HL-60 (cell line): ENCODE data around the gene DNAJC18.
"Not testable (repeated sequence)": the region's sequence is repeated elsewhere in the genome, so short reads cannot be mapped to it uniquely, and the experiment has no call there.

ENCODE experiments used
- DNase-seq, 2 experiments: peaks; one replicate each; pipeline ENCODE4 v3.0.0-alpha.2; 2010 to 2020; ENCODE audit warnings: low read depth in 1 of 2, low spot score in 1 of 2
- H3K27ac ChIP-seq: fragments of 250-450 bp; sonication (Bioruptor Pico); replicated peaks from 2 replicates; pipeline ENCODE4 v1.5.1; 2020; ENCODE audit warnings: mild to moderate bottlenecking, moderate library complexity
- H3K27me3 ChIP-seq: fragments of 250-450 bp; sonication (Bioruptor Pico); 2 replicates; pipeline ENCODE4 v1.5.1; 2021; ENCODE audit warnings: mild to moderate bottlenecking, moderate library complexity; ENCODE audit not compliant: insufficient read depth, poor library complexity, severe bottlenecking
- H3K4me3 ChIP-seq: replicated peaks from 2 replicates; pipeline ENCODE4 v1.5.1; 2011; ENCODE audit warnings: mild to moderate bottlenecking, control low read depth, low read length; ENCODE audit not compliant: insufficient read depth
- GABPA ChIP-seq: IDR thresholded peaks from 2 replicates; pipeline ENCODE4 v1.6.1; 2012; ENCODE audit warnings: low read depth
- POLR2AphosphoS5 ChIP-seq: IDR thresholded peaks from 2 replicates; pipeline ENCODE4 v1.6.1; 2012; ENCODE audit warnings: low read depth
- SPI1 ChIP-seq: IDR thresholded peaks from 2 replicates; pipeline ENCODE4 v1.6.1; 2012; ENCODE audit warnings: low read depth, mild to moderate bottlenecking, borderline replicate concordance
- TF ChIP-seq, protein P1 (sequence below): IDR thresholded peaks from 2 replicates; pipeline ENCODE4 v1.6.1; 2012; ENCODE audit warnings: low read depth; ENCODE audit not compliant: insufficient replicate concordance
- TF ChIP-seq, protein P2 (sequence below): IDR thresholded peaks from one replicate; pipeline ENCODE4 v1.5.1; 2011; ENCODE audit warnings: low read length, control low read depth, inconsistent platforms; ENCODE audit not compliant: insufficient read depth

Gene DNAJC18

DNA sequence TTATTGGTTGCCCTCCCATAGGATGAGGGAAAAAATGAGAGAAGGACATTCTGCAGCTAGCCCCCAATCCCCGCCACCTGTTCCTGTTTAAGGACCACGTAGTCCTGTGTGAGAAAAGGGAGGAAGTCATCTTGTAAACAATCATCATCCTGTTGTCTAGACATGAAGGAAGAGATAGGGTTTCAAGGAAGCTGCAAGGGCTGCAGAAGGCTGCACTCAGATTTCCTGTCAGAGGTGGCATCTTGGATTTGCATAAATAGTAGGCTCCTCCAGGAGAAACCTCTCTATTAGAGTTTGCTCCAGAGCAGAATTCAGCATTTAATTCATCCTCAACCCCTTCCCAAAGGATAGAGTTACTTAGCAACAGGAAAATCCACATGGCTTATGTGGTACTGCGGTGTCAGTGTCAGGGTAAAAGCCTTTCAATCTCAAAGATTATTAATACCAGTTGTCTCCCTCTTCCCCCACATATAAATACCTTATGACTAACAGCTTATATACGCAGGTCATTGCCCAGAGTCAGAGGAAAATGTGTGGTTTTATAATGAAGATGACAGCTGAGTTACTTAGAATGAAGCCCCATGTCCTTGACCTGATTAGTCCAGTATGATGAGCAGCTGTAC, 4.6 kb upstream of the DNAJC18 start:
- DNase-seq: no peak
- TF ChIP-seq GABPA (no peak), SPI1 (no peak), POLR2AphosphoS5 (no peak)
- TF ChIP-seq, protein P1, sequence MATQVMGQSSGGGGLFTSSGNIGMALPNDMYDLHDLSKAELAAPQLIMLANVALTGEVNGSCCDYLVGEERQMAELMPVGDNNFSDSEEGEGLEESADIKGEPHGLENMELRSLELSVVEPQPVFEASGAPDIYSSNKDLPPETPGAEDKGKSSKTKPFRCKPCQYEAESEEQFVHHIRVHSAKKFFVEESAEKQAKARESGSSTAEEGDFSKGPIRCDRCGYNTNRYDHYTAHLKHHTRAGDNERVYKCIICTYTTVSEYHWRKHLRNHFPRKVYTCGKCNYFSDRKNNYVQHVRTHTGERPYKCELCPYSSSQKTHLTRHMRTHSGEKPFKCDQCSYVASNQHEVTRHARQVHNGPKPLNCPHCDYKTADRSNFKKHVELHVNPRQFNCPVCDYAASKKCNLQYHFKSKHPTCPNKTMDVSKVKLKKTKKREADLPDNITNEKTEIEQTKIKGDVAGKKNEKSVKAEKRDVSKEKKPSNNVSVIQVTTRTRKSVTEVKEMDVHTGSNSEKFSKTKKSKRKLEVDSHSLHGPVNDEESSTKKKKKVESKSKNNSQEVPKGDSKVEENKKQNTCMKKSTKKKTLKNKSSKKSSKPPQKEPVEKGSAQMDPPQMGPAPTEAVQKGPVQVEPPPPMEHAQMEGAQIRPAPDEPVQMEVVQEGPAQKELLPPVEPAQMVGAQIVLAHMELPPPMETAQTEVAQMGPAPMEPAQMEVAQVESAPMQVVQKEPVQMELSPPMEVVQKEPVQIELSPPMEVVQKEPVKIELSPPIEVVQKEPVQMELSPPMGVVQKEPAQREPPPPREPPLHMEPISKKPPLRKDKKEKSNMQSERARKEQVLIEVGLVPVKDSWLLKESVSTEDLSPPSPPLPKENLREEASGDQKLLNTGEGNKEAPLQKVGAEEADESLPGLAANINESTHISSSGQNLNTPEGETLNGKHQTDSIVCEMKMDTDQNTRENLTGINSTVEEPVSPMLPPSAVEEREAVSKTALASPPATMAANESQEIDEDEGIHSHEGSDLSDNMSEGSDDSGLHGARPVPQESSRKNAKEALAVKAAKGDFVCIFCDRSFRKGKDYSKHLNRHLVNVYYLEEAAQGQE: no peak
- TF ChIP-seq, protein P2, sequence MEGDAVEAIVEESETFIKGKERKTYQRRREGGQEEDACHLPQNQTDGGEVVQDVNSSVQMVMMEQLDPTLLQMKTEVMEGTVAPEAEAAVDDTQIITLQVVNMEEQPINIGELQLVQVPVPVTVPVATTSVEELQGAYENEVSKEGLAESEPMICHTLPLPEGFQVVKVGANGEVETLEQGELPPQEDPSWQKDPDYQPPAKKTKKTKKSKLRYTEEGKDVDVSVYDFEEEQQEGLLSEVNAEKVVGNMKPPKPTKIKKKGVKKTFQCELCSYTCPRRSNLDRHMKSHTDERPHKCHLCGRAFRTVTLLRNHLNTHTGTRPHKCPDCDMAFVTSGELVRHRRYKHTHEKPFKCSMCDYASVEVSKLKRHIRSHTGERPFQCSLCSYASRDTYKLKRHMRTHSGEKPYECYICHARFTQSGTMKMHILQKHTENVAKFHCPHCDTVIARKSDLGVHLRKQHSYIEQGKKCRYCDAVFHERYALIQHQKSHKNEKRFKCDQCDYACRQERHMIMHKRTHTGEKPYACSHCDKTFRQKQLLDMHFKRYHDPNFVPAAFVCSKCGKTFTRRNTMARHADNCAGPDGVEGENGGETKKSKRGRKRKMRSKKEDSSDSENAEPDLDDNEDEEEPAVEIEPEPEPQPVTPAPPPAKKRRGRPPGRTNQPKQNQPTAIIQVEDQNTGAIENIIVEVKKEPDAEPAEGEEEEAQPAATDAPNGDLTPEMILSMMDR: no peak
- no peaks in the 10 kb centered on the region for H3K27me3 ChIP-seq

DNA sequence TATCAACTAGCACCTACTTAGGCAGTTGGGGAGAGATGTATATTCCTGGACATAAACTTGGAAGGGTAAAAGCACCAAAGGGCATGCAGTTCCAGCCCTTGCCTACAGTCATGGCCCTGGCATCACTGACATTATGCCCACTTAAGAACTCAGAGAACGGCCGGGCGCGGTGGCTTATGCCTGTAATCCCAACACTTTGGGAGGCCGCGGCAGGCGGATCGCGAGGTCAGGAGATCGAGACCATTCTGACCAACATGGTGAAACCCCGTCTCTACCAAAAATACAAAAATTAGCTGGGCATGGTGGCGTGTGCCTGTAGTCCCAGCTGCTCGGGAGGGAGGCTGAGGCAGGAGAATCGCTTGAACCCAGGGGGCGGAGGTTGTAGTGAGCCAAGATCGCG, 1.1 kb upstream of the DNAJC18 start:
- not testable (repeated sequence) for H3K27ac ChIP-seq, H3K4me3 ChIP-seq, DNase-seq, H3K27me3 ChIP-seq

More for the DNA sequence above, 4.6 kb upstream of the DNAJC18 start:
- H3K27ac ChIP-seq: no peak overlapping the region
- H3K4me3 ChIP-seq: no peak overlapping the region

DNA sequence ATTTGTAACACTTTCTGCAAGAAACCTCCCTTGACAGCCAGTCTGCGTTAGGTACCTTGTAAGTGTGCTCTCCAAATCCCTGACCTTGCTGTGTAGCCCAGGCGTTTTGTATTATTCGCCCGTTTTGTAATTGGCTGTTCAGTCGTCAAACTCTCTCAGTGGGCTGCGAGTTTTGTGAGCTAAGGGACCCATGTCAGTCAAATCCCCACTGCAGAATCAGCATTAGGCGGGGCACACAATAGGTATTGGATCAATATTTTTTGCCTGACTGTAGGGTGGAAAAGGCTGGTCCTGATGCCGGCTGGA, 665 bp downstream of the DNAJC18 start:
- H3K4me3 ChIP-seq: peak overlapping the region; percentile 83
- TF ChIP-seq GABPA (no peak), POLR2AphosphoS5 (no peak), SPI1 (no peak)
- TF ChIP-seq, protein P2: no peak
- TF ChIP-seq, protein P1: no peak
- no peaks in the 10 kb centered on the region for H3K27me3 ChIP-seq
- DNase-seq: no peak
- H3K27ac ChIP-seq: no peak overlapping the region

DNA sequence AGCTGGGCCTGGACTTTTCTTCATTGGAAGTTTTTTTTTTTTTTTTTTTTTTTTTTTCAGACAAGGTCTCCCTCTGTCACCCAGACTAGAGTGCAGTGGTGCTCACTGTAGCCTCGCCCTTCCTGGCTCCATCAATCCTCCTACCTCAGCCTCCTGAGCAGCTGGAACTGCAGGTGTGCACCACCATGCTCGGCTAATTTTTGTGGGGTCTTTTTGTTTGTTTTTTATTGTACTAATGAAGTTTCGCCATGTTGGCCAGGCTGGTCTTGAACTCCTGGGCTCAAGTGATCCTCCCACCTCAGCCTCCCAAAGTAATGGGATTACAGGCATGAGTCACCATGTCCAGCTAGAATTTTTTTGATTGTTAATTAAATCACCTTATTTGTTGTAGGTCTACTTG, 3.6 kb downstream of the DNAJC18 start:
- TF ChIP-seq, protein P2: no peak
- TF ChIP-seq GABPA: no peak
- TF ChIP-seq POLR2AphosphoS5: no peak
- TF ChIP-seq, protein P1: no peak
- TF ChIP-seq SPI1: no peak
- H3K27ac ChIP-seq: no peak overlapping the region
- DNase-seq: no peak

More for the DNA sequence above, 3.6 kb downstream of the DNAJC18 start:
- Histone ChIP-seq H3K4me3 (no peak overlapping the region), H3K27me3 (no peaks in the 10 kb centered on the region)
